GM21526 (cell line): ENCODE data around the gene GTSF1L.
A peak's percentile ranks its signal among the peaks of the same experiment; 100 is the strongest.
"Not testable (repeated sequence)": the region's sequence is repeated elsewhere in the genome, so short reads cannot be mapped to it uniquely, and the experiment has no call there.

ENCODE experiments used
- ATAC-seq: cut with Tn5 transposase; IDR thresholded peaks from one replicate; pipeline ENCODE4 v1.9.1; 2021; ENCODE audit warnings: moderate library complexity; ENCODE audit not compliant: unreplicated experiment, low FRiP score

Gene GTSF1L

DNA sequence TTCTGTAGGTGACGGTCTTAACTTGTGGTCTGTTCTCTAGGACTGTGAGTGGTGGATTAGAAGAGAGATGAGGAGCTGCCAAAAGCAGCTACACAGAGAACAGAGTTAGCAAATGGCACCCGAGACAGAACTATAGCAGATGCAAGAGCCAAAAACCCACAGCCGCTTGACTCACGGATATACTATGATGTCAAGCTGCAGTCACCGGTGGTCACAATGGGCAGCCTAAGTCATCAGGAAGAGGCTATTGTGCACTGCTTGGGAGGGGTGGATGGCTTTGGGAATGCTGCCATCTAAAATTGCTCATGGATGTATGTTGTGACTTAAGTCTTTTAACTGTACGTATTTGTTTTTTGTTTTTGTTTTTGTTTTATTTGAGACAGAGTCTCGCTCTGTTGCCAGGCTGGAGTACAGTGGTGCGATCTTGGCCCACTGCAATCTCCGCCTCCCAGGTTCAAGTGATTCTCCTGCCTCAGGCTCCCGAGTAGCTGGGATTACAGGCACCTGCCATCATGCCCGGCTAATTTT lies at the start of gene GTSF1L:
GTSF1L (minus strand) TSS at position 192 of the 528 bp plus-strand sequence. CDS start 308 bp downstream, outside the sequence.
- no peak for ATAC-seq

DNA sequence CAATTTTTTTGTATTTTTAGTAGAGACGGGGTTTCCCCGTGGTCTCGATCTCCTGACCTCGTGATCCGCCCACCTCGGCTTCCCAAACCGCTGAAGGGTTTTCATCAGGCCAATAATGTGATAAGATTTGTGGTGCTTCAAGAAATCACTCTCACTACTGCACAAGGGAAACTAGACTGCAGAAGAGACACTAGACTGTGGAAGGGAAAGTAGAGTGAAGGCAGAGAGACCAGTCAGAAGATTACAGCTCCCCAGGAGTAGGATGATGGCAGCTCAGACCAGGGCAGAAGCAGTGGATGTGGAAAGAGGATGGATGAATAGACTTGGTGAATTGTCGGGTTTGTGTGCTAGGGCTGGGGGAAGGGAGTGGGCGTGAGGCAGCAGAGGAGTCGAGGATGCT lies 48.0 kb upstream of the GTSF1L start:
- ATAC-seq: no peak

DNA sequence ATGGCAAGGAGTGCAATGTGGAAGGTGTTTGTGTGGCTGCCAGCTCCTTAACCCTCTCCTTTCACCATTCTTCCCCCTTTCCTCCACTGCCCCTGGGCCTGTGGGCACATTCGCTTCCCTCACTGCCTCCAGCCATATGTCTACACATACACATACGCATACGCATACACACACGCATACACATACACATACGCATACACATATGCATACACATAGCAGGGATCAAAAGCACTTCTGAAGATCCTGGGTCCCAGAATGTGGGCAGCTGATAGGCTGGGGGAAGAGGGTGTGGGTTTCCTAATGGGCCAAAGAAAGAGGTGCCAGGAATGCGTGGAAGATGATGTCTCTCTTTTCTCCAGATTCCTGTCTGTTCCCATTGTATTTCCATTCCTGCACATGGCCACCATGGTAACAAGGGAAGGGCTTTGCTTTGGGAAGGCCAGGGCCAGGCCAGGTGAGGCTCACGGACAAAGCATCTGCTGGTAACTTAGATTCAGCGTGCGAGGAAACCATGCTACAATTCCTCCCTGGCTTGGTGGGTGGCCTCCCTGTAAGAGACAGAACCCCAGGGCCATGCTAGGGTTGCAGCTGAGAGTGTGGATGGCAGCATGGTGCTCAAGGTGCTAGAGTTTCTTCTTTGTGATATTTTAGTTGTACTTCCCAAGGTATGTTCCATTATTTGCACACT lies 44.8 kb upstream of the GTSF1L start:
- no peak for ATAC-seq

DNA sequence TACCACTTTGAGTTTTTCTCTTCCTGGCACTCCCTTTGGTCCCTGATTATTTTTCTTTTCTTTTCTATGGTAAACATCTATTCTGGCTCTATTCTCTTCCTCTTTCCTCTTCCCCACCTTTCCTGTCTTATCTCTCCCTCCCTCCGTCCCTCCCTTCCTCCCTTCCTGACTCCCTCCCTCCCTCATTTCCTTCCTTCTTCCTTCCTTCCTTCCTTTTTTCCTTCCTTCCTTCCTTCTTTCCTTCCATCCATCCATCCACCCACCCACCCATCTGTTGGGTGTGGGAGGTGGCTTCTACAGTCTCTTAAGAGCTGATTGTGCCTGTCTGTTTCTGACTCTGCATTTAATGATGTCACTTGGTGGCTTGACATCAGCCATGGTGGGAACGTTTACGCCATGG lies 43.5 kb upstream of the GTSF1L start:
- ATAC-seq: no peak

GRCh38 chr20:43767686-43768474 lies 41.1 kb upstream of the GTSF1L start:
- ATAC-seq: no peak

- ATAC-seq: no peak
Measured at GRCh38 chr20:43766917-43767316, 40.1 kb upstream of the GTSF1L start.

- no peak for ATAC-seq
Measured at GRCh38 chr20:43766385-43766784, 39.6 kb upstream of the GTSF1L start.

DNA sequence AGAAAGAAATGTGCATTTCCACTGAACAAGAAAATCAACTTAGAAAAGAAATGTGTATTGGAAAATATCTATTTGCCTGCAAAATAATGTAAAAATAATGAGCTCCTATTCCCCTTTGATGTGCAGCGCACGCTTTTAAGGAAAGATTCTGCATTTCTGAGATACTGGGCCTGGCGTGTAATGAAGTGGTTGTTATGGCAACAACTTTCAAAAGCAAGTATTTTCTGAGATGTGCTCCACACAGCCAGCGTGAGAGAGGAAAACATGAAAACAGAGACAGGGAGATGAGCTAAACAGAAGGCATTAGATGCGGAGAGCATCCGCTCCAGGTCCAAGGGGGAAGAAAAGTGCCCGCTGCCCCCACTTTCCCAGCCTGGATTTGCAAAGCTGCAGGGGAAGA lies 39.1 kb upstream of the GTSF1L start:
- no peak for ATAC-seq

GRCh38 chr20:43762911-43763310 lies 36.1 kb upstream of the GTSF1L start:
- no peak for ATAC-seq

- ATAC-seq: no peak
Measured at GRCh38 chr20:43761386-43762340, 34.9 kb upstream of the GTSF1L start.

DNA sequence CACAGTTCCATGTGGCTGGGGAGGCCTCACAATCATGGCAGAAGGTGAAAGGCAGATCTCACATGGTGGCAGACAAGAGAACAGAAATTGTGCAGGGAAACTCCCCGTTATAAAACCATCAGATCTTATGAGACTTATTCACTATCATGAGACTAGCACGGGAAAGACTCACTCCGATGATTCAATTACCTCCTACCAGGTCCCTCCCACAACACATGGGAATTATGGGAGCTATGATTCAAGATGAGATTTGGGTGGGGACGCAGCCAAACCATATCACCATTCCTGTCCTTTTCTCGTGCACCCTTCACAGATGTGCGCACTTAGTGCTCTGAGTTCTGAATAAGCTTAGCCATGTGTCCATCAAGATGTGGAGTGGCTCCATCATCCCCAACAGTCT lies 31.1 kb upstream of the GTSF1L start:
- not testable (repeated sequence) for ATAC-seq

DNA sequence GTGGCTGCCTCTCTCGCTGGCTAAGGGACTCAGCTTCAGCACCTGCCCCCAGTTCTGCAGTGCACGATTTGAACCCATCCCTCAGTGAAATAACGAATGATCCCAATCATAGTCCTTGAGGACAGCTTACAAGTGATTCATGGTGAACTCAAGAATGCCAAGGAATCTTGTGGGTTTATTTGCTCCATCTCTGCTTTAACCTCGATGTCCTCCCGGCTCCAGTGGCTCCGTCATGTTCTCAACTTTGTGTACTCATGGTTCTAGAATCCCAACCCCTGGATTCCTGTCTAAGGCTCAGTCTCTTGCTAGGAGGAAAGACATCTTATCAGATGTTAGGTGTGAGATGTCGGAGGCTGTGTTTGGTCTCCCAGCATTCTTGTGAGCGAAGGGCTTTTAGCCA lies 29.0 kb upstream of the GTSF1L start:
- ATAC-seq: no peak

DNA sequence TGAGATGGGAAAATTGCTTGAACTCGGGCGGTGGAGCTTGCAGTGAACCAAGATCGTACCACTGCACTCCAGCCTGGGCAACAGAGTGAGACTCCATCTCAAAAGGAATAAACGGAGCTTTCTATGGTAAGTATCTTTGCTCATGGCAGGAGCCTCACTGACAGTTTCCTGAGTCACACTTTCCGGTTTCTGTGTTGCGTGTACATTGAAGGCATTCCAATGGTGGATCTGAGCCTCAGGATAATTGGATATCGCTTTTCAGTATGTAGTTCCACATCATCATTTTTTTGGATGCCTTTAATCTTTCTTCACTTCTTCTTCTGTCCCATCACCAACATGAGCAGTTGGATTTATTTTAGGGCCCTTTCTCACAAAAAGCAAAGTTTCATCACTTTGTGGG lies 28.6 kb upstream of the GTSF1L start:
- no peak for ATAC-seq

DNA sequence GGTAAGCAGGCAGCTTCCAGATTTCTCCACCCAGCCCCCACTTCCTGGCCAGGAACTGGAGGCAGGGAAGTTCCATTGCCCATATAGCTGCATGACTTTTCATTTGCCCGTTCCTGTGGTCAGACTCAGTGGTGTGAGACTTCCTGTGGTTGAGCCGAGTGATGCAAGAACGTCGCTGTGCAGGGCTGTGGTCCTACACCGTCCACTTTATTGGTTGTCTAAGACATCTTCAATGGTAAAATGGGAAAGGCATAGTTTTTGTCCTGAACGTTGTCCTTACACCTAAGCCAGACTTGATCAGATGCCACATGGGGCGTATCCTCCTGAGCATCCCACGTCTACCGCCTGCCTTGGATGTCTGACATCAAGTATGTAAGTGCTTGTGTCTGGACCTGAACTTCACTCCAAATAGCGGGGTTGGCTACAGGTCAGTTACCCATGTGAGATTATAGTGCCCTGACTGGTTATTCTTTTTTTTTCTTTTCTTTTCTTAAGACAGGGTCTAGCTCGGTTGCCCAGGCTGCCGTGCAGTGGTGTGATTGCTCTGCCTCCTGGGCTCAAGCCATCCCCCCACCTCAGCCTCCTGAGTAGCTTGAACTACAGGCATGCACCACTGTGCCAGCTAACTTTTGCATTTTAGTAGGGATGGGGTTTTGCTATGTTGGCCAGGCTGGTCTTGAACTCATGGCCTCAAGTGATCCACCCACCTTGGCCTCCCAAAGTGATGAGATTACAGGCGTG lies 25.9 kb upstream of the GTSF1L start:
- no peak for ATAC-seq

GRCh38 chr20:43752051-43752360 lies 25.2 kb upstream of the GTSF1L start:
- no peak for ATAC-seq

GRCh38 chr20:43751167-43752050 lies 24.6 kb upstream of the GTSF1L start:
- peak; percentile 75 for ATAC-seq

DNA sequence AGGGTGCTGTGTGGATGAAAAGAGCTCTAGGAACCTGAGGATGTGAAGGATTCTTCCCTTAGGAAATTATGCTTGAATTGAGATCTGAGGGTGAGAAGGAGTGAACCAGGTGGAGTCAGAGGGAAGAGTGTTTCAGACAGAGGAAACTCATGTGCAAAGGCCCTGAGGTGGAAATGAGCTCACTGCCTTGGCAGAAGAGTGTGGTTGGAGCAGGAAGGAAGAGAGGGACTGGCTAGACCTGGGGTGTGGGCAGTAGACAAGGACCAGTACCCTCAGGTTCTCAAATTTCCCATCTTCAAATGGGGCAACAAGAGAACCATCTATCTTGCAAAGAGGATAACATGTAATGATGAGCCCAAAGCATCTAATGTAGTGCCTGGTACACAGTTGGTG lies 24.0 kb upstream of the GTSF1L start:
- ATAC-seq: peak; percentile 3

DNA sequence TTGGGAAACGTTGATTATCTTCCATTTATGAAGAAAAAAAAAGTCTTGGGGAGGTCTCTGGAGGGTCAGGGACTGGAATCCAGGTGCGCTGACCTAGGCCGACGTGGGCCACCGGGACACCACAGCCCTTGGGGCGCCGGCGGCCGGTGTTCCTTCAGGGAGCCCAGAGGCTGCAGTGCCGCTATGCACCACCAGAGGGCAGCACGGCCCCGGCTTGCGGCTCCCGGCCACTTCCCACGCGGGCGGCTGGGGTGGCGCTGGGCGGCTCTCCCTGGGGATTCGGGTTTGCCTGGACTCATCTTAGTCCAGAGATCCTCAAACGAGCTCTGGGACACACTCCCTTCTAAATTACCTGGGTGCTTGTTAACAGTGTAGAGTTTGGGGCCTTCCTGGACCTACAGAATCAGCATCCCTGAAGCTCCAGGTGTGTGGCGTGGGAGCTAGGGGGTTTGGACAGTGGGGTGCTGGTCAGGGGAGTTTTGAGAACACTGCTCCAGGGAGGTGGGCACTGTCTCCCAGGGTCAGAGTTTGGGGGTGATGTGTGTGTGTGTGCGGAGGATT lies 23.0 kb upstream of the GTSF1L start:
- peak; percentile 31 for ATAC-seq

DNA sequence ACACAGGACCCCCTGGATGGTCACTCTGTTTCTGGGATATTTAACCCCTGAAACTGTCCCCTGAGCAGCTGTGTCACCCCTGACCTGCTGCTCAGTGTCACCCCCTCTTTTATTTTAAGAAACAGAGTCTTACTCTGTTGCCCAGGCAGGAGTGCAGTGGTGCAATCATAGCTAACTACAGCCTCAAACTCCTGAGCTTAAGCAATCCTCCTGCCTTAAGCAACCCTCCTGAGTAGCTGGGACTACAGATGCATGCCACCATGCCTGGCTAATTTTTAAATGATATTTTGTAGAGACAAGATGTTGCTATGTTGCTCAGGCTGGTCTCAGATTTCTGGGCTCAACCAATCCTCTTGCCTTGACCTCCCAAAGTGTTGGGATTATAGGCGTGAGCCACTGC lies 21.5 kb upstream of the GTSF1L start:
- no peak for ATAC-seq
